Measurements from ENCODE around the gene RGPD3. TPM values are rescaled to one million over a fixed set of nuclear protein-coding genes. Genes with fewer than 3 reads are reported as not detected.
"Not testable (repeated sequence)": the region's sequence is repeated elsewhere in the genome, so short reads cannot be mapped to it uniquely, and the experiment has no call there.

RGPD3 gene
- total and polyA plus RNA-seq, 4 donors, result 0.07 to 0.85 (median 0.36) TPM

DNA sequence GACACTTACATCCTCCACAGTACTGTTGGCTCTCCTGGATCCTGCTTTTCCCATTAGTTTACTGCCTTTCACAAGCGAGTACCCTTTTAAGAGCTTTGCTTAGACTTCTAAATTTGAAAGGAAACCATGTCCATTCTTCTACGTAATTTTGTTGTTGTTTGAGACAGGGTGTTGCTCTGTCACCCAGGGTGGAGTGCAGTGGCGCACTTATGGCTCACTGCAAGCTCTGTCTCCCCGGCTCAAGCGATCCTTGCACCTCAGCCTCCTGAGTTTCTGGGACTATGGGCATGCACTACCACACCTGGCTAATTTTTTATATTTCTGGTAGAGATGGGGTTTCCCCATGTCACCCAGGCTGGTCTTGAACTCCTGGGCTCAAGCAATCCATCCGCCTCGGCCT lies 43.7 kb upstream of the RGPD3 start:
- 91% methylated on average over 7 of the region's 7 CpGs for WGBS
- H3K27me3 ChIP-seq (ENCODE audit: control insufficient read depth in 4 of 4, insufficient read depth in 4 of 4, low read length in 3 of 4); H3K36me3 ChIP-seq (ENCODE audit: control insufficient read depth in 4 of 4, insufficient read depth in 3 of 4, low read depth in 1 of 4, low read length in 3 of 4); H3K27ac ChIP-seq (ENCODE audit: low read depth in 1 of 2, low read length in 2 of 2); H3K4me1 ChIP-seq (ENCODE audit: control insufficient read depth in 4 of 4, insufficient read depth in 4 of 4, low read length in 3 of 4); H3K9me3 ChIP-seq (ENCODE audit: control insufficient read depth in 4 of 4, low read length in 3 of 4); H3K4me3 ChIP-seq (ENCODE audit: low read depth in 1 of 3, low read length in 3 of 3); H3K9ac ChIP-seq (ENCODE audit: low read depth in 1 of 2, low read length in 2 of 2); DNase-seq (ENCODE audit: low spot score): not testable (repeated sequence)

DNA sequence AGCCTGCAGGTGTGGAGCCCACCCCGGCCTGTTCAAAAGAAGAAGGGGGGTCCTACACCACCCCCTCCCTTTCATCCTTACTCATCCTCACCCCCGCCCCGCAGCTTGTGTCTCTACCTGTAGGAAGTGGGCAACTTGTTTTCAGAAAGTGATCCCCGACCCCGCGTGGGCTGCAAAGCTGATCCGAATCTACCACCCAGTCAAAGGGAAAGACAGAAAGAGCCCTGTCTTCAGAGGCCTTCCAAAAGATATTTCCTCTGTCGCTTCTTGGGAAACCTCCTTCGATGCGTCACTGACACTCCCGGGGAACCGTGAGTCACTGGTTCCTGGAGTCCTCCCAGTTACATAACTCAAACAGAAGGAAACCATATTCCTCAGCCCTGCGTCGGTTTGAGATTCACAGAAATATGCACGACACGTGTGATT lies 43.3 kb upstream of the RGPD3 start:
- not testable (repeated sequence) for DNase-seq (ENCODE audit: low spot score); H3K9ac ChIP-seq (ENCODE audit: low read depth in 1 of 2, low read length in 2 of 2); H3K27me3 ChIP-seq (ENCODE audit: control insufficient read depth in 4 of 4, insufficient read depth in 4 of 4, low read length in 3 of 4); H3K4me1 ChIP-seq (ENCODE audit: control insufficient read depth in 4 of 4, insufficient read depth in 4 of 4, low read length in 3 of 4); H3K36me3 ChIP-seq (ENCODE audit: control insufficient read depth in 4 of 4, insufficient read depth in 3 of 4, low read depth in 1 of 4, low read length in 3 of 4); H3K27ac ChIP-seq (ENCODE audit: low read depth in 1 of 2, low read length in 2 of 2); H3K4me3 ChIP-seq (ENCODE audit: low read depth in 1 of 3, low read length in 3 of 3); H3K9me3 ChIP-seq (ENCODE audit: control insufficient read depth in 4 of 4, low read length in 3 of 4)
- peak in 1 of 2 donors; percentile 30 for TF ChIP-seq JUND (IDR thresholded peaks at IDR 0.05)
- 70% methylated on average over 13 of the region's 16 CpGs for WGBS

DNA sequence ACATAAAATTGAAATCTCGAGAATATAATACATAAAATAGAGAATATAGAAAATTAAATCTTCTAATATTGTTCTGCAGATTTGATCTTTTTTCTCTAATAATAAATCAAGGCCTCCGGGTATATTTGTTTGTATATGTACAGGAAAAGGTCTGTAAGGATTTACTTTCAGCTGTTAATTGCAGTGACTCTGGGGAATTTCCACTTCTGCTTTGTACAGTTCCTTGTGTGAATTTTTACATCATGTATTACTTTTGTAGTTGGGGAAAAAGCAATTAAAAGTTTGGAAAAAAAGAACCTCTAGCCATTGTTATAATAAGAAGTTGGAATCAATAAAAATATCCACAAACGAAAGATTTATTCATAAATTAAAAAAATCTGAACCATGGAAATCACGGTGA lies 42.6 kb upstream of the RGPD3 start:
- H3K4me3 ChIP-seq (ENCODE audit: low read depth in 1 of 3, low read length in 3 of 3); H3K27ac ChIP-seq (ENCODE audit: low read depth in 1 of 2, low read length in 2 of 2); H3K36me3 ChIP-seq (ENCODE audit: control insufficient read depth in 4 of 4, insufficient read depth in 3 of 4, low read depth in 1 of 4, low read length in 3 of 4); H3K27me3 ChIP-seq (ENCODE audit: control insufficient read depth in 4 of 4, insufficient read depth in 4 of 4, low read length in 3 of 4); DNase-seq (ENCODE audit: low spot score); H3K9ac ChIP-seq (ENCODE audit: low read depth in 1 of 2, low read length in 2 of 2); H3K4me1 ChIP-seq (ENCODE audit: control insufficient read depth in 4 of 4, insufficient read depth in 4 of 4, low read length in 3 of 4); H3K9me3 ChIP-seq (ENCODE audit: control insufficient read depth in 4 of 4, low read length in 3 of 4): not testable (repeated sequence)
- WGBS, result 85% methylated on average over 4 of the region's 4 CpGs

- WGBS, result 96% methylated on average over 6 of the region's 6 CpGs
- DNase-seq (ENCODE audit: low spot score); H3K4me3 ChIP-seq (ENCODE audit: low read depth in 1 of 3, low read length in 3 of 3); H3K36me3 ChIP-seq (ENCODE audit: control insufficient read depth in 4 of 4, insufficient read depth in 3 of 4, low read depth in 1 of 4, low read length in 3 of 4); H3K27me3 ChIP-seq (ENCODE audit: control insufficient read depth in 4 of 4, insufficient read depth in 4 of 4, low read length in 3 of 4); H3K9me3 ChIP-seq (ENCODE audit: control insufficient read depth in 4 of 4, low read length in 3 of 4); H3K9ac ChIP-seq (ENCODE audit: low read depth in 1 of 2, low read length in 2 of 2); H3K27ac ChIP-seq (ENCODE audit: low read depth in 1 of 2, low read length in 2 of 2); H3K4me1 ChIP-seq (ENCODE audit: control insufficient read depth in 4 of 4, insufficient read depth in 4 of 4, low read length in 3 of 4): not testable (repeated sequence)
These were observed 41.2 kb upstream of the RGPD3 start for GRCh38 chr2:106509374-106509770.

GRCh38 chr2:106508660-106509373 lies 40.6 kb upstream of the RGPD3 start:
- H3K27ac ChIP-seq (ENCODE audit: low read depth in 1 of 2, low read length in 2 of 2); H3K27me3 ChIP-seq (ENCODE audit: control insufficient read depth in 4 of 4, insufficient read depth in 4 of 4, low read length in 3 of 4); DNase-seq (ENCODE audit: low spot score); H3K4me3 ChIP-seq (ENCODE audit: low read depth in 1 of 3, low read length in 3 of 3); H3K4me1 ChIP-seq (ENCODE audit: control insufficient read depth in 4 of 4, insufficient read depth in 4 of 4, low read length in 3 of 4); H3K9me3 ChIP-seq (ENCODE audit: control insufficient read depth in 4 of 4, low read length in 3 of 4); H3K36me3 ChIP-seq (ENCODE audit: control insufficient read depth in 4 of 4, insufficient read depth in 3 of 4, low read depth in 1 of 4, low read length in 3 of 4); H3K9ac ChIP-seq (ENCODE audit: low read depth in 1 of 2, low read length in 2 of 2): not testable (repeated sequence)
- WGBS, result 72% methylated on average over 9 of the region's 11 CpGs

DNA sequence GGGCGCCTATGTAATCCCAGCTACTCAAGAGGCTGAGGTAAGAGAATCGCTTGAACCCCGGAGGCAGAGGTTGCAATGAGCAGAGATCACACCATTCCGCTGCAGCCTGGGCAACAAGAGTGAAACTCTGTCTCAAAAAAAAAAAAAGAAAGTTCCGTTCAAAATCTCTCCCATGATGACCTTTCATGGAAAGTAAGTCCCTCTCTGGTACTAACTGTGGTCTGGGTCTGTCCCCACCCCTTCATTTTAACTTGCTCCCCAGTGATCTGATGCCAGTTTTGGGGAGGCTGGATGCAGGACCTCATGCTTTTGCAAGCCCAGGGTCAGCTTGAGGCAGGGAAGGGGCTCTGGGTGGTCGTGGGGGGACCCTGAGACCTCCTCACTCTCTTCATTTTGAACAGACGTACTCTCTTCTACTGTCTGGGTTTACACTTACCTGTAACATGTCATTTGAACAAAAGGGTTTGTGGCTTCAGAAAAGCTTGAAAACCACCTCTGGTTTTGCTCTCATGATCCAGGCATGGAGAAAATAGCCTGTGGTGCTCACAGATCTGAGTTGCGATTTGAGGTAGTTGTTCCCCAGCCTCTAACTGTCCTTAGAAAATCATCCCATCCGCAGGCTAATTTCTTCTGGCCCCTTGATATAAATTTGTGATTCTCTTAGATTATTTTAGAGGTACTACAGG lies 37.9 kb upstream of the RGPD3 start:
- DNase-seq (ENCODE audit: low spot score); H3K27ac ChIP-seq (ENCODE audit: low read depth in 1 of 2, low read length in 2 of 2); H3K9ac ChIP-seq (ENCODE audit: low read depth in 1 of 2, low read length in 2 of 2); H3K27me3 ChIP-seq (ENCODE audit: control insufficient read depth in 4 of 4, insufficient read depth in 4 of 4, low read length in 3 of 4); H3K36me3 ChIP-seq (ENCODE audit: control insufficient read depth in 4 of 4, insufficient read depth in 3 of 4, low read depth in 1 of 4, low read length in 3 of 4); H3K4me3 ChIP-seq (ENCODE audit: low read depth in 1 of 3, low read length in 3 of 3); H3K9me3 ChIP-seq (ENCODE audit: control insufficient read depth in 4 of 4, low read length in 3 of 4); H3K4me1 ChIP-seq (ENCODE audit: control insufficient read depth in 4 of 4, insufficient read depth in 4 of 4, low read length in 3 of 4): not testable (repeated sequence)
- 91% methylated on average over 9 of the region's 9 CpGs for WGBS

GRCh38 chr2:106504787-106505186 lies 36.6 kb upstream of the RGPD3 start:
- WGBS, result 88% methylated on average over 4 of the region's 4 CpGs
- H3K9ac ChIP-seq (ENCODE audit: low read depth in 1 of 2, low read length in 2 of 2); H3K9me3 ChIP-seq (ENCODE audit: control insufficient read depth in 4 of 4, low read length in 3 of 4): not testable (repeated sequence)

DNA sequence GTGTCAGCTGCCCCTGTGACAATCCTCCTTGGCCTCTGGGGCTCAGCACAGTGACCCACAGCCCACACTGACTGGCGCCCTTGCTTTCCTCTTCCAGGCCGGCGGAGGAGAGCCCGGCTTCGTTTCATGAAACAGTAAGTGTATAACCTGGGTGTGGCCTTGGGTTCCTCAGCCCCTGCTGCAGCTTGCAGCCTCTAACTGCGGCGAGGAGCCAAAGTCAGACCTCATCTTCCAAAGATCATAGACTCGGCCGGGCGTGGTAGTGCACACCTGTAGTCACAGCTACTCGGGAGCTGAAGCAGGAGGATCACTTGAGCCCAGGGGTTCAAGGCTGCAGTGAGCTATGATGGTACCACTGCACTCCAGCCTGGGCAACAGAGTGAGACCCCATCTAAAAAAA lies 36.0 kb upstream of the RGPD3 start:
- not testable (repeated sequence) for H3K4me3 ChIP-seq (ENCODE audit: low read depth in 1 of 3, low read length in 3 of 3)

More at GRCh38 chr2:106504787-106505186, 36.6 kb upstream of the RGPD3 start:
- H3K27me3 ChIP-seq (ENCODE audit: control insufficient read depth in 4 of 4, insufficient read depth in 4 of 4, low read length in 3 of 4); H3K4me3 ChIP-seq (ENCODE audit: low read depth in 1 of 3, low read length in 3 of 3); DNase-seq (ENCODE audit: low spot score); H3K27ac ChIP-seq (ENCODE audit: low read depth in 1 of 2, low read length in 2 of 2); H3K36me3 ChIP-seq (ENCODE audit: control insufficient read depth in 4 of 4, insufficient read depth in 3 of 4, low read depth in 1 of 4, low read length in 3 of 4); H3K4me1 ChIP-seq (ENCODE audit: control insufficient read depth in 4 of 4, insufficient read depth in 4 of 4, low read length in 3 of 4): not testable (repeated sequence)

More for the DNA sequence above, 36.0 kb upstream of the RGPD3 start:
- H3K9me3 ChIP-seq (ENCODE audit: control insufficient read depth in 4 of 4, low read length in 3 of 4); H3K36me3 ChIP-seq (ENCODE audit: control insufficient read depth in 4 of 4, insufficient read depth in 3 of 4, low read depth in 1 of 4, low read length in 3 of 4); DNase-seq (ENCODE audit: low spot score); H3K4me1 ChIP-seq (ENCODE audit: control insufficient read depth in 4 of 4, insufficient read depth in 4 of 4, low read length in 3 of 4); H3K27ac ChIP-seq (ENCODE audit: low read depth in 1 of 2, low read length in 2 of 2); H3K9ac ChIP-seq (ENCODE audit: low read depth in 1 of 2, low read length in 2 of 2); H3K27me3 ChIP-seq (ENCODE audit: control insufficient read depth in 4 of 4, insufficient read depth in 4 of 4, low read length in 3 of 4): not testable (repeated sequence)
- WGBS, result 83% methylated on average over 9 of the region's 11 CpGs

All from liver (tissue), 9 donors.